Measurements from ENCODE around the gene ACSM5. TPM values are rescaled to one million over a fixed set of nuclear protein-coding genes. Genes with fewer than 3 reads are reported as not detected.

The ACSM5 gene
- total and polyA plus RNA-seq, 2 of the 8 experiments (the other 6 are each of a cell fraction or from before 2014, with no cell fraction given), result not detected

- H3K4me3 ChIP-seq (ENCODE audit: extremely low read depth in 1 of 4, insufficient read depth in 2 of 4, low read depth in 3 of 4, low read length in 4 of 4), result no peak overlapping the region
- POLR2A ChIA-PET (ENCODE audit: partially characterized antibody), result no interaction called here
- H2BK20ac ChIP-seq (ENCODE audit: low read length), result no peak overlapping the region
- H2AFZ ChIP-seq (ENCODE audit: low read length), result no peak overlapping the region
- H3K4ac ChIP-seq (replicated peaks; ENCODE audit: insufficient read length, low read depth, low read length), result no peak overlapping the region
- no peak overlapping the region for H3K23ac ChIP-seq (ENCODE audit: insufficient read length)
- no peak overlapping the region for H2BK15ac ChIP-seq (ENCODE audit: low read length)
- H3K79me1 ChIP-seq (ENCODE audit: low read depth, low read length), result no peaks in the 10 kb centered on the region
- no peak overlapping the region for H2BK120ac ChIP-seq (replicated peaks; ENCODE audit: low read depth, low read length)
- no peaks in the 10 kb centered on the region for H3K4me1 ChIP-seq (replicated peaks in 1 of 4; ENCODE audit: control insufficient read depth in 3 of 4, insufficient read depth in 4 of 4, low read length in 3 of 4)
- H4K8ac ChIP-seq (ENCODE audit: extremely low read depth, insufficient read depth, low read length), result no peak overlapping the region
- H3K9me3 ChIP-seq (ENCODE audit: insufficient read depth in 2 of 2, low read depth in 1 of 2, low read length in 1 of 2), result no peaks in the 10 kb centered on the region
- H2BK12ac ChIP-seq (ENCODE audit: low read depth, low read length), result no peak overlapping the region
- no peaks in the 10 kb centered on the region for H4K20me1 ChIP-seq (replicated peaks in 1 of 2; ENCODE audit: control insufficient read depth in 1 of 2, insufficient read depth in 2 of 2, low read length in 2 of 2)
- H3K14ac ChIP-seq (ENCODE audit: insufficient read length), result no peak overlapping the region
- H4K5ac ChIP-seq (ENCODE audit: insufficient read length, low read depth, low read length), result no peak overlapping the region
- no peak overlapping the region for H3K9ac ChIP-seq (replicated peaks in 1 of 4; ENCODE audit: extremely low read depth in 1 of 4, low read depth in 3 of 4, low read length in 3 of 4)
- no peaks in the 10 kb centered on the region for H3K27me3 ChIP-seq (replicated peaks in 1 of 4; ENCODE audit: control insufficient read depth in 3 of 4, extremely low read depth in 1 of 4, insufficient read depth in 3 of 4, low read length in 3 of 4)
- H3K4me2 ChIP-seq (ENCODE audit: insufficient read depth in 1 of 2, low read depth in 2 of 2, low read length in 2 of 2), result no peak overlapping the region
- no peaks in the 10 kb centered on the region for H3K36me3 ChIP-seq (ENCODE audit: control insufficient read depth in 2 of 4, insufficient read depth in 4 of 4, low read length in 3 of 4)
- DNase-seq (ENCODE audit: low read depth in 1 of 2, low spot score in 2 of 2) (no peak), FAIRE-seq (no peak)
- no peak overlapping the region for H3K18ac ChIP-seq (ENCODE audit: extremely low read depth, low read length)
- CTCF ChIA-PET (ENCODE audit: partially characterized antibody), result interaction anchor here (0.6 to 10.6 kb wide), 7 partner anchors 19 to 464 kb away, joined by 3 to 114 read pairs (median 3); partner anchors contain the start of gene GP2
- H3K27ac ChIP-seq (ENCODE audit: low read depth, low read length), result no peak overlapping the region
- H3K56ac ChIP-seq (replicated peaks; ENCODE audit: insufficient read length, low read depth, low read length), result no peak overlapping the region
- no peak overlapping the region for H2AK5ac ChIP-seq (ENCODE audit: low read depth, low read length)
- H3K79me2 ChIP-seq (ENCODE audit: control insufficient read depth in 1 of 2, insufficient read depth in 2 of 2, low read length in 2 of 2), result no peaks in the 10 kb centered on the region
- no peak for TF ChIP-seq MAFK (IDR thresholded peaks at IDR 0.05; ENCODE audit: low read depth, low read length)
- TF ChIP-seq JUND (IDR thresholded peaks at IDR 0.05; ENCODE audit: low read length), result no peak
- no peak for TF ChIP-seq MAX (IDR thresholded peaks at IDR 0.05)
- no peak for TF ChIP-seq EP300 (IDR thresholded peaks at IDR 0.05; ENCODE audit: borderline replicate concordance in 1 of 2, low read depth in 2 of 2, low read length in 2 of 2)
- no peak for TF ChIP-seq SAP30 (IDR thresholded peaks at IDR 0.05; ENCODE audit: insufficient read depth, insufficient replicate concordance, low read length)
- no peak for TF ChIP-seq CHD2 (IDR thresholded peaks at IDR 0.05; ENCODE audit: low read length)
- no peak for TF ChIP-seq NANOG (IDR thresholded peaks at IDR 0.05; ENCODE audit: insufficient read depth, low read depth, low read length, poor library complexity, severe bottlenecking)
- no peak for TF ChIP-seq KDM4A (IDR thresholded peaks at IDR 0.05; ENCODE audit: low read depth, low read length, severe bottlenecking)
- TF ChIP-seq RXRA (IDR thresholded peaks at IDR 0.05; ENCODE audit: insufficient read depth, low read depth, low read length), result no peak
- no peak overlapping the region for H4K91ac ChIP-seq (replicated peaks; ENCODE audit: insufficient read length, low read length)
- WGBS, 2 experiments (ENCODE audit: extremely low coverage in 1 of 2, insufficient coverage in 1 of 2, insufficient read length in 1 of 2, insufficient replicate concordance in 2 of 2, low coverage in 1 of 2, low lambda C conversion rate in 2 of 2, missing lambda C conversion rate in 1 of 2), result 85% methylated on average over 3 of the region's 3 CpGs; no CpG with 5 or more reads in 1 of the 2 experiments
- H2BK5ac ChIP-seq (ENCODE audit: low read depth, low read length), result no peak overlapping the region
- no peaks in the 10 kb centered on the region for H3K23me2 ChIP-seq (ENCODE audit: low read depth, low read length)
These were observed 45.3 kb upstream of the ACSM5 start for GRCh38 chr16:20364051-20364450.
